H1 (cell line): ENCODE measurements around the gene AURKAIP1.

Source experiments
- CEBPB ChIP-seq: IDR thresholded peaks from 2 replicates; pipeline ENCODE4 v1.6.1; 2012; ENCODE audit warnings: low read depth, low read length
- CHD2 ChIP-seq: IDR thresholded peaks from 2 replicates; pipeline ENCODE4 v1.6.1; 2012; ENCODE audit warnings: low read length, improper control_type of control experiment
- CTCF ChIP-seq, 3 experiments: IDR thresholded peaks; 1 replicate in 2 of 3; 2 replicates in 1 of 3; pipeline versions ENCODE4 v1.5.1 to v1.6.1; 2011; ENCODE audit warnings: low read length in 3 of 3, mild to moderate bottlenecking in 3 of 3, inconsistent platforms in 2 of 3, low read depth in 1 of 3, moderate library complexity in 1 of 3; ENCODE audit not compliant: insufficient read depth in 1 of 3; ENCODE audit errors: control extremely low read depth in 1 of 3
- EGR1 ChIP-seq: IDR thresholded peaks from 2 replicates; pipeline ENCODE4 v1.6.1; 2011; ENCODE audit warnings: low read depth, low read length, borderline replicate concordance
- EZH2 ChIP-seq: fragments of 200-600 bp; sonication (generic); IDR thresholded peaks from 2 replicates; pipeline ENCODE4 v1.7.1; 2012; ENCODE audit warnings: low read depth, mild to moderate bottlenecking, moderate library complexity, low read length, inconsistent platforms; ENCODE audit not compliant: severe bottlenecking
- MAFK ChIP-seq: IDR thresholded peaks from 2 replicates; pipeline ENCODE4 v1.6.1; 2012; ENCODE audit warnings: low read depth, mild to moderate bottlenecking, improper control_type of control experiment, low read length
- SP2 ChIP-seq: IDR thresholded peaks from 2 replicates; pipeline ENCODE4 v1.6.1; 2012; ENCODE audit warnings: mild to moderate bottlenecking, low read length, inconsistent platforms

- no peak for TF ChIP-seq CTCF (IDR thresholded peaks at IDR 0.05; ENCODE audit: control extremely low read depth in 1 of 3, insufficient read depth in 1 of 3, low read depth in 1 of 3, low read length in 3 of 3)
- no peak for TF ChIP-seq SP2
- no peak for TF ChIP-seq EZH2
- no peak for TF ChIP-seq CEBPB
- TF ChIP-seq MAFK = no peak
- no peak for TF ChIP-seq CHD2
- no peak for TF ChIP-seq EGR1
These were observed 2.7 kb upstream of the AURKAIP1 start for GRCh38 chr1:1377540-1378205.
